22Rv1 (cell line): Measurements from ENCODE around the gene CMSS1.

Source experiments
- ZFX ChIP-seq: fragments of 450-650 bp; IDR thresholded peaks from 2 replicates; pipeline ENCODE4 v1.6.1; 2017; ENCODE audit warnings: antibody characterized with exemption, borderline replicate concordance
- TF ChIP-seq, protein P1 (sequence below): fragments of 450-650 bp; IDR thresholded peaks from 2 replicates; pipeline ENCODE4 v1.5.1; 2017; ENCODE audit warnings: mild to moderate bottlenecking

DNA sequence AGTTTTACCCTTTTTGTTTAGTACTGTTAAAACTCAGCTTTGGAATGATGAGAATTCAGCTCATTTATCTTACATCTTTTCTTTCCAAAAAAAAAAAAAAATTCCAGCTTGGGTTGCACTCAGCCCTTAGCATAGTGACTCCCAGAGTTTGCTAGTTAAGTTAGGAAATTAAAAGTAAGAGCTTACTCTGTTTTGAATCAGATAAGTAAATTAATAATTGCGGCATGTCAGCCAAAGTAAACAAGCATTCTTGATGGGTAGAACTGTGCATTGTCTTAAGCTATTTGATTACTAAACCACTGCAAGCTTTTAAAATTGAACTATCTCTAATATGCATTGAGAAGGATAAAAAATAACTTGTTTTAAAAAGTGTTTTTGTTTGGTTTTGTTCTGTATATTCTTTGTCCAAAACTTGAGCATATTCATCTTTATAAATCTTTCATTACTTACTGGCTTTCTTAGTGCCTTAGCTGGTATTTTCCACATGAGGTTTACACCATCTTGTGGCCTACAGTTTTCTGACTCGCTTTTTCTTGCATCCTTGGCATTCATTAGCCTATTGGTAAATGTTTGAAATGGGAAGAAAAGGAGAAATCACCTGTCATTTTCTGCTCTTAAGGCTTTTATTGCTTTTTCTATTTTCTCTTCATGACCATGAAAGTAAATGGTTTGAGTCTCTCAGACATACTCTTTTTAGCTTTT, 189.1 kb downstream of the CMSS1 start:
- TF ChIP-seq, protein P1, sequence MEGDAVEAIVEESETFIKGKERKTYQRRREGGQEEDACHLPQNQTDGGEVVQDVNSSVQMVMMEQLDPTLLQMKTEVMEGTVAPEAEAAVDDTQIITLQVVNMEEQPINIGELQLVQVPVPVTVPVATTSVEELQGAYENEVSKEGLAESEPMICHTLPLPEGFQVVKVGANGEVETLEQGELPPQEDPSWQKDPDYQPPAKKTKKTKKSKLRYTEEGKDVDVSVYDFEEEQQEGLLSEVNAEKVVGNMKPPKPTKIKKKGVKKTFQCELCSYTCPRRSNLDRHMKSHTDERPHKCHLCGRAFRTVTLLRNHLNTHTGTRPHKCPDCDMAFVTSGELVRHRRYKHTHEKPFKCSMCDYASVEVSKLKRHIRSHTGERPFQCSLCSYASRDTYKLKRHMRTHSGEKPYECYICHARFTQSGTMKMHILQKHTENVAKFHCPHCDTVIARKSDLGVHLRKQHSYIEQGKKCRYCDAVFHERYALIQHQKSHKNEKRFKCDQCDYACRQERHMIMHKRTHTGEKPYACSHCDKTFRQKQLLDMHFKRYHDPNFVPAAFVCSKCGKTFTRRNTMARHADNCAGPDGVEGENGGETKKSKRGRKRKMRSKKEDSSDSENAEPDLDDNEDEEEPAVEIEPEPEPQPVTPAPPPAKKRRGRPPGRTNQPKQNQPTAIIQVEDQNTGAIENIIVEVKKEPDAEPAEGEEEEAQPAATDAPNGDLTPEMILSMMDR: no peak
- no peak for TF ChIP-seq ZFX
